Fibroblast of villous mesenchyme (primary cell): ENCODE measurements around the gene TCERG1L. TPM values are rescaled to one million over a fixed set of nuclear protein-coding genes. Genes with fewer than 3 reads are reported as not detected.

ENCODE experiments used
- DNase-seq: peaks from one replicate; pipeline ENCODE4 v3.0.0-alpha.2; 2010; ENCODE audit warnings: low read depth
- H3K4me3 ChIP-seq: 2 replicates; pipeline ENCODE4 v1.5.1; 2011; ENCODE audit warnings: low read depth, mild to moderate bottlenecking, low read length
- CTCF ChIP-seq: IDR thresholded peaks from 2 replicates; pipeline ENCODE4 v1.5.1; 2012; ENCODE audit warnings: low read depth, mild to moderate bottlenecking, low read length; ENCODE audit not compliant: insufficient read depth
- total RNA-seq: library from RNA; depleted of rRNA; stranded (reverse); fragments of >200 nt; gene quantifications from 2 replicates; pipeline ENCODE4 v1.2.3, GENCODE V29; 2012

The TCERG1L gene
- total RNA-seq, 1 donor: not detected

GRCh38 chr10:131084791-131085090, 226.8 kb downstream of the TCERG1L start:
- no peak for TF ChIP-seq CTCF
- H3K4me3 ChIP-seq: no peak overlapping the region
- no peak for DNase-seq

GRCh38 chr10:131083915-131084790, 227.4 kb downstream of the TCERG1L start:
- DNase-seq: no peak
- H3K4me3 ChIP-seq: no peak overlapping the region
- TF ChIP-seq CTCF: no peak

GRCh38 chr10:131082991-131083481, 228.5 kb downstream of the TCERG1L start:
- TF ChIP-seq CTCF: no peak
- DNase-seq: no peak
- no peak overlapping the region for H3K4me3 ChIP-seq

GRCh38 chr10:131082201-131082850, 229.2 kb downstream of the TCERG1L start:
- TF ChIP-seq CTCF: no peak
- DNase-seq: no peak
- H3K4me3 ChIP-seq: no peak overlapping the region

- DNase-seq: no peak
- no peak for TF ChIP-seq CTCF
- H3K4me3 ChIP-seq: no peak overlapping the region
These were observed 229.7 kb downstream of the TCERG1L start for GRCh38 chr10:131081786-131082185.

GRCh38 chr10:131081376-131081775, 230.1 kb downstream of the TCERG1L start:
- no peak for TF ChIP-seq CTCF
- no peak for DNase-seq
- H3K4me3 ChIP-seq: no peak overlapping the region
